Activated CD4-positive, alpha-beta T cell treated with anti-CD3 and anti-CD28 coated beads, Interleukin-2, amount 10 ng/mL, durations not matched to agents 24 days and 14 days (primary cell): ENCODE data around the gene METTL26. TPM values are rescaled to one million over a fixed set of nuclear protein-coding genes. Genes with fewer than 3 reads are reported as not detected.

ENCODE experiments used
- DNase-seq: peaks from one replicate; pipeline ENCODE4 v3.0.0; 2022
- H3K27ac Mint-ChIP-seq: one replicate; pipeline ENCODE4 v1.8.0; 2022; ENCODE audit warnings: mild to moderate bottlenecking, mixed read lengths
- H3K27me3 Mint-ChIP-seq: one replicate; pipeline ENCODE4 v1.8.0; 2022; ENCODE audit warnings: mixed read lengths
- H3K36me3 Mint-ChIP-seq: one replicate; pipeline ENCODE4 v1.8.0; 2022; ENCODE audit warnings: low read depth, mild to moderate bottlenecking, mixed read lengths
- H3K4me1 Mint-ChIP-seq: one replicate; pipeline ENCODE4 v1.8.0; 2021; ENCODE audit warnings: mixed read lengths
- H3K4me3 Mint-ChIP-seq: one replicate; pipeline ENCODE4 v1.8.0; 2022; ENCODE audit warnings: mild to moderate bottlenecking, moderate library complexity, mixed read lengths
- H3K9me3 Mint-ChIP-seq: one replicate; pipeline ENCODE4 v1.8.0; 2021; ENCODE audit warnings: mixed read lengths
- intact Hi-C: fragments of 100-400 bp; cut with micrococcal nuclease; formaldehyde crosslinking; loops from one replicate; pipeline ENCODE4 v1.15.1; 2023
- total RNA-seq: library from RNA; stranded (reverse); gene quantifications from 2 replicates; pipeline ENCODE4 v1.2.3, GENCODE V29; 2022

METTL26 gene
- total RNA-seq, 1 donor from 2014 or later, result 153 TPM

DNA sequence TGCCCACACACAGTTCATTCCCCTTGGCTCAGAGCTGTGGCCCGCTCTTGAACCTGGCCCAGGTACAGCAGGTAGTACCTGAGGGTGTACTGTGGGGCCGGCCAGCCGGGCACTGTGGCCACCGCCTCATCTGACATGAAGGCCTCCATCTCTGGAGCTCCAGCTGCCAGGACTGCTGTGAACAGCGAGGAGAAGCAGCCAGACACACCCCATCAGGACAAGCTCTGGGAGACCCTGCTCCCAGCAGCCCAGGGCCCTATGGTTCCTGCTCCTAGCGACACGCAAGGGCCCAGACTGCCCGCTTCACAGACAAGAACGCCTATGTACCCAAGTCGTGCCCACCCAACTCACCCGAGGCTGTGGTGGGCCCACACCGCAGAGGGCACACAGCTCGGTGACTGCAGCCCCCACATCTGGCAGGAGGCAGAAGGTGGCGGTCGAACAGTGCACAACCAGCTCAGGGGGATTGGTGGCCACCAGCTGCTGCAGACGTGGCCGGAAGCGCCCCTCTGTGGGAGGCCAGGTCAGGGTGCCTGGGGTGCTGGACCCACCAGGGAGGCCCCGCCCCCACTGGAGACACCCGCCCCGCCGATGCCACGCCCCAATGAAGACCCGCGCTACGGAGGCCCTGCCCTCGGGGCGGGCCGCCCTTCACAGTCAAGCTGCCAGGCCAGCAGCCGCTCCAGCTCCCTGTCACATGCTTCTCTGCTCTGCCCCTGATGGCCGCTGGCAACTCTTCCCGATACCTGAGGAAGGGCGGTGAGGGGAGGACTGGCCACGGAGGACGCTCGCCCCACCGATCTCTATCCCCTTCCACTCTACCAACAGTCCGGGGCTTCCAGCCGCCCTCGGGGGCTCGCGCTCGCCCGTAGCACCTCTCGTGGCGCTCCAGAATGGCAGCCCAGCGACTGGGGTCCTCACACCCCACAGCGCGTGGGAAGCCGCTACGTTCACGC is 43.0 kb upstream of the METTL26 start:
- Mint-ChIP-seq H3K36me3 (peaks cover 22% of the 10 kb centered on the region), H3K4me3 (peak overlapping the region; percentile 83), H3K27me3 (peaks cover 5% of the 10 kb centered on the region), H3K27ac (peak overlapping the region; percentile 75), H3K4me1 (peaks cover 16% of the 10 kb centered on the region), H3K9me3 (no peaks in the 10 kb centered on the region)
- intact Hi-C loops, result loop anchor here (1.0 kb wide), 1 partner anchor 11 kb away; the partner anchor contains the start of gene RHOT2
- peak; percentile 87 for DNase-seq

DNA sequence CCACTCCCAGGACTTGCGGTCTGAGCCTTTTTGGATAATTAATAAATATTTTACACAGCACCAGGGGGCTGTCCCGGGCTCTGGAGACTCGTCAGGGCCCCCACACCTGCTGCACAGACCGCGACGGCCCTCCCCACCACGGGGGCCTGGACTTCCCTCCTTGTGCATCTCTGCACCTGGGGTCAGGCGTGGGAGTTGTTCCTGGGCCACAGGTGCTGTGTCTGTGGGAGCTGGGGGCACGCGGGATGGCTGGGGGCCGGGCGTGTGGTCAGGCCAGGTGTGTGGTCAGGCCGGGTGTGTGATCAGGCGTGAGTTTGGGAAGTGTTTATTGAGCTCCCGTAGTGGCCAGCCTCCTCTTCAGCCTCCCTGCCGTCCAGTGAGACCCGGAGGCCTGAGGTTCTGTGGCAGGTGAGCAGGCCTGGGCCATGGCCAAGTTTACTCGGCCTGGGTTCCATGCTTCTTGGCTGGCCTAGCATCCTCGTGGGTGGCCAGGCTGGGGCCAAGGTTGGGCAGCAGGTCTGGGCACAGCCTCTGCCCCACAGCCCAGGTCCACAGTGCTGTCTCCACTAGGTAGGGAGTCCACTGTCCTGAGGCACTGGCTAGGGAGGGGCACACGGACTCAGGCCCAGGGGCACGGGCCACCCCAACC is 42.2 kb upstream of the METTL26 start:
- no peaks in the 10 kb centered on the region for H3K9me3 Mint-ChIP-seq
- H3K27ac Mint-ChIP-seq, result no peak overlapping the region
- H3K36me3 Mint-ChIP-seq, result peaks cover 25% of the 10 kb centered on the region
- H3K27me3 Mint-ChIP-seq, result peaks cover 5% of the 10 kb centered on the region
- DNase-seq, result no peak
- H3K4me3 Mint-ChIP-seq, result no peak overlapping the region
- intact Hi-C loops, result no loop called here
- H3K4me1 Mint-ChIP-seq, result peaks cover 16% of the 10 kb centered on the region

DNA sequence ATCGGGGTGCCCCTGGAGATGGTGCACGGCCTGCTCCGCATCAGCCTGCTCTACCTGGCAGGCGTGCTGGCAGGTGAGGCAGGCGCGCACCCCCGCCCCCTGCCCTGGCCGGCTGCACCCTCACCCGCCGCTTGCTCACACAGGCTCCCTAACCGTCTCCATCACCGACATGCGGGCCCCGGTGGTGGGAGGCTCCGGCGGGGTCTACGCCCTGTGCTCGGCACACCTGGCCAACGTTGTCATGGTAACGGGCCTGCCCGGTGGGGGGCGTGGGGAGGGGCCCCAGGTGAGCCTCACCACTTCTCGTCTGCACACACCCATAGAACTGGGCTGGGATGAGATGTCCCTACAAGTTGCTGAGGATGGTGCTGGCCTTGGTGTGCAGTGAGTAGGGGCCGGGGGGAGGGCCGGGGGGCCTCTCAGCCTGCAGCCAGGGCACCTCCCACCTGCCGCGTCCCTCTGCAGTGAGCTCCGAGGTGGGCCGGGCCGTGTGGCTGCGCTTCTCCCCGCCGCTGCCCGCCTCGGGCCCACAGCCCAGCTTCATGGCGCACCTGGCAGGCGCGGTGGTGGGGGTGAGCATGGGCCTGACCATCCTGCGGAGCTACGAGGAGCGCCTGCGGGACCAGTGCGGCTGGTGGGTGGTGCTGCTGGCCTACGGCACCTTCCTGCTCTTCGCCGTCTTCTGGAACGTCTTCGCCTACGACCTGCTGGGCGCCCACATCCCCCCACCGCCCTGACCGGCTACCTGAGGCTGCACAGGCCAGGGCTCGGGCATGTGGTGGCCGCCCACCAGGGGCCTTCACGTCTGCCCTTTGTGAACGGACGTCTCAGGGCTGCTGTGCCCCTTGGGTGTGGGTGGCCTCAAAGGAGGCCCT is 41.4 kb upstream of the METTL26 start:
- Mint-ChIP-seq H3K27me3 (peaks cover 5% of the 10 kb centered on the region), H3K36me3 (peaks cover 24% of the 10 kb centered on the region), H3K4me3 (no peak overlapping the region), H3K4me1 (peaks cover 14% of the 10 kb centered on the region), H3K9me3 (no peaks in the 10 kb centered on the region), H3K27ac (no peak overlapping the region)
- intact Hi-C loops, result no loop called here
- no peak for DNase-seq

DNA sequence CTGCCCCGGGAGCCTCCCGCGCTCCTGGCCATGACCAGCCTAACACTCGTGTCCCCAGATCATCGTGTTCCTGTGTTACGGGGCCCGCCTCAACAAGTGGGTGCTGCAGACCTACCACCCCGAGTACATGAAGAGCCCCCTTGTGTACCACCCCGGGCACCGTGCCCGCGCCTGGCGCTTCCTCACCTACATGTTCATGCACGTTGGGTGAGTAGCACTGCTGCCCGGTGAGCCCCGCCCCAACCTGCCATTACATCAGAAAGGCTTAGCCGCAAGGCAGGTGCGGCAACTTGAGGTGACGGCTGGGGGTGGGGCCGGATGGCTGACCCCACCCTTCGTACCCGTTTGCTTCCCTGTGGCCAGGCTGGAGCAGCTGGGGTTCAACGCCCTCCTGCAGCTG is 40.8 kb upstream of the METTL26 start:
- H3K4me3 Mint-ChIP-seq, result no peak overlapping the region
- no peaks in the 10 kb centered on the region for H3K9me3 Mint-ChIP-seq
- peaks cover 11% of the 10 kb centered on the region for H3K4me1 Mint-ChIP-seq
- H3K27me3 Mint-ChIP-seq, result peaks cover 5% of the 10 kb centered on the region
- no peak for DNase-seq
- intact Hi-C loops, result no loop called here
- H3K36me3 Mint-ChIP-seq, result peaks cover 19% of the 10 kb centered on the region
- no peak overlapping the region for H3K27ac Mint-ChIP-seq

DNA sequence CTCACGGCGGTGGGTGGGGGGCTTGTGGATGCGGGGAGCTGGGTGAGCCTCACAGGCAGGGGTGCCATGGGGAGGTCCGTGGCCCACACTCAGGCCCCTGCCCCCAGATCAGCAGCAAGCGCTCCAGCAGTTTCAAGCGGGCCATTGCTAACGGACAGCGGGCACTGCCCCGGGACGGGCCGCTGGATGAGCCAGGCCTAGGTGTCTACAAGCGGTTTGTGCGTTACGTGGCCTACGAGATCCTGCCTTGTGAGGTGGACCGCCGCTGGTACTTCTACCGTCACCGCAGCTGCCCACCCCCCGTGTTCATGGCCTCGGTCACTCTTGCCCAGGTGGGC is 40.4 kb upstream of the METTL26 start:
- peaks cover 5% of the 10 kb centered on the region for H3K27me3 Mint-ChIP-seq
- DNase-seq, result no peak
- H3K4me3 Mint-ChIP-seq, result no peak overlapping the region
- peaks cover 15% of the 10 kb centered on the region for H3K36me3 Mint-ChIP-seq
- intact Hi-C loops, result no loop called here
- H3K4me1 Mint-ChIP-seq, result peaks cover 9% of the 10 kb centered on the region
- H3K9me3 Mint-ChIP-seq, result no peaks in the 10 kb centered on the region
- no peak overlapping the region for H3K27ac Mint-ChIP-seq

DNA sequence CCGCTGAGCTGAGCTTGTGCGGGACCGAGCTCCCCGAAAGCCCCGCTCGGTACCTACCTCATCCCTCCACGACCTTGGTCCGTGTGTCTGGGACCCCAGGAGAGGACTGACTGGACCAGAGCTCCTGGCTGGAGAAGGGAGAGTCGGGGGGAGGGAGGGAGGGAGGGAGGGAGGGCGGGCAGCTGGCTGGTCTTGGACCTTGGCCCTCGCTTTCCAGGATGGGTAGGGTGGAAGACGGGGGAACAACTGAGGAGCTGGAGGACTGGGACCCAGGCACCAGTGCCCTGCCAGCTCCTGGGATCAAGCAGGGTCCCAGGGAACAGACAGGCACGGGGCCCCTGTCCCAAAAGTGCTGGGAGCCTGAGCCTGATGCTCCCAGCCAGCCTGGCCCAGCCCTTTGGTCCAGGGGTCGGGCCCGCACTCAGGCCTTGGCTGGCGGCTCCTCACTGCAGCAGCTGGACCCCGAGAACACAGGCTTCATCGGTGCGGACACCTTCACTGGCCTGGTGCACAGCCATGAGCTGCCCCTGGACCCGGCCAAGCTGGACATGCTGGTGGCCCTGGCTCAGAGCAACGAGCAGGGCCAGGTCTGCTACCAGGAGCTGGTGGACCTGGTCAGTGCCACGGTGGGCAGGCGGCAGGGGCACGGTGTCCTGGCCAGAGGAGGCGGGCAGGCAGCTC is 39.9 kb upstream of the METTL26 start:
- H3K4me1 Mint-ChIP-seq, result peaks cover 6% of the 10 kb centered on the region
- DNase-seq, result no peak
- H3K36me3 Mint-ChIP-seq, result peaks cover 13% of the 10 kb centered on the region
- no peak overlapping the region for H3K27ac Mint-ChIP-seq
- intact Hi-C loops, result no loop called here
- peaks cover 5% of the 10 kb centered on the region for H3K27me3 Mint-ChIP-seq
- H3K9me3 Mint-ChIP-seq, result no peaks in the 10 kb centered on the region
- H3K4me3 Mint-ChIP-seq, result no peak overlapping the region

DNA sequence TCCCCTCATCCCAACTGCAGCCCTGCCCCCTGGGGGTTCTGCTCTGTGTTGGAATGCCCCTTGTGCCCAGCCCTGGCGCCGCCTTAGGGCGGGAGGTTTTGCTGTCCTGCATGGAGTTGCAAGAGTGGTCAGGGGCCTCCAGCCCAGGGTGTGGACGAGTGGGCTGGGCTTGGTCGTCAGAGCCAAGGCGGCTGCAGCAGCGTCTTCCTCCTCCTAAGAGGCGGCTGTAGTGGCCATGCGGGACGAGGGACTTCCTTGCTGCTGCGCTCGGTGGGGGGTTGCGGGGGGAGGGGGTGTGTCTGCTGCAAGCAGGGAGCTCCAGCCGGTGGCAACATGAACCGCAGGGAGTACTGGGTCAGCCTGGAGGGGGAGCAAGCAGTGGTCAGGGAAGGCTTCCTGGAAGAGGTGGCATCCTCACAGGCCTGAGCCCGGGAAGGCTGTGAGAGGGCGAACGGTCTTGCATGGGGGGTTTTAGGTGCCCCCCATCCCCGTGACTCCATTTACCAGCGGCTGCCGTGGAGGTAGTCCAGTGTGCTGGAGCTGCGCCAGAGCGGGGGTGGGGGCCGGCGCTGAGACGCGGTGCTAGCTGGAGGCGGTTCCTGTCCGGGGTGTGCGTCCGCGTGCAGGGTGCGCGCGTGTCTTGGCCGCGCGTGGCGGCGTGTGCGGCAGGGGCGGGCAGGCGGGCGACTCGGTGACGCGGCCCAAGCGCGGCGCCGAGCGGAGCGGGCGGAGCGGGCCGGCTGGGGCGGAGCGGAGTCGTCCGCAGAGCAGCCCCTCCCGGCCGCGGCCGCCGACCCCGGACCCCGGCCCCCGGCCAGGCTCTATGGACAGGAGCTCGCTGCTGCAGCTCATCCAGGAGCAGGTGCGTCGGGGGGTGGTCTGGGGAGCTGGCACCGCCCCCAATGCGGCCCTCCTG is 39.1 kb upstream of the METTL26 start, which contains the start of gene RHBDL1:
Gene RHBDL1, plus strand, starts transcription at position 704 of the 916 bp plus-strand sequence. Its CDS starts 120 bp downstream, at position 824.
- Mint-ChIP-seq H3K27me3 (peaks cover 5% of the 10 kb centered on the region), H3K4me1 (peaks cover 5% of the 10 kb centered on the region), H3K27ac (no peak within 1 kb of the TSS), H3K36me3 (peaks cover 14% of the 10 kb centered on the region), H3K9me3 (no peaks in the 10 kb centered on the region), H3K4me3 (peak within 1 kb of the TSS; percentile 39)
- no peak for DNase-seq
- intact Hi-C loops, result no loop called here

DNA sequence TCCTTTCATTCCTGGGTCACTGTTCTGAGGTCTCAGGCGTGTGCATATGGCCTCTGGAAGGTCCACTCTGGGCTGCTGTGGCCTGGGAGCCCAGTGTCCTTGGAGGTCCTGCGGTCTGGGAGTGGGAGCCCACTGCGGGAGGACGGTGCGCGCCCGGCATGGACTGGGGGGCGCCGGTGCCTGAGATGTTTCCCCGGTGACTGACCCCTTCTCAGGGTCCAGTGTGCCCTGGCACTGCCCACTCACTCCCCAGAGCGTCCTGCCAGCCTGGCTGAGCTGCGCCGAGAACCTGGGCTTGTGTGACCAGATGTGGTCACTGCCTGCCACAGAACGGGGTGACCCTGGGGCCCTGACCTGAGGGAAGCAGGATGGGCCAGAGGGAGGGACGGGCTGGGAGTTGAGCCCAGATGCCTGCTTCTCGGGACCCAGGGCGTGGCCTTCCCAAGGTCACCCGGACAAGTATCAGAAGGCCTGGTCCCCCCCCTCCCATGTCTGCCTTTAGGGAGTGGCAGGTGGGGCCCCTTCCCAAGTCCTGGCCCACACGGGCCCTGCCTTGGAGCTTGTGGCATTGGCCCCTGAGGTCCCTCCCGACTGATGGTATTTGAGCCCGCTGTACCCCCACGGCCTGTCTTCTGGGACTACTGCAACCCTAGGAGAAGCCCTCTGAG is 38.2 kb upstream of the METTL26 start:
- H3K9me3 Mint-ChIP-seq, result no peaks in the 10 kb centered on the region
- H3K36me3 Mint-ChIP-seq, result peaks cover 17% of the 10 kb centered on the region
- H3K4me3 Mint-ChIP-seq, result no peak overlapping the region
- H3K27me3 Mint-ChIP-seq, result peaks cover 5% of the 10 kb centered on the region
- no peak overlapping the region for H3K27ac Mint-ChIP-seq
- no peak for DNase-seq
- peaks cover 5% of the 10 kb centered on the region for H3K4me1 Mint-ChIP-seq
- intact Hi-C loops, result no loop called here

DNA sequence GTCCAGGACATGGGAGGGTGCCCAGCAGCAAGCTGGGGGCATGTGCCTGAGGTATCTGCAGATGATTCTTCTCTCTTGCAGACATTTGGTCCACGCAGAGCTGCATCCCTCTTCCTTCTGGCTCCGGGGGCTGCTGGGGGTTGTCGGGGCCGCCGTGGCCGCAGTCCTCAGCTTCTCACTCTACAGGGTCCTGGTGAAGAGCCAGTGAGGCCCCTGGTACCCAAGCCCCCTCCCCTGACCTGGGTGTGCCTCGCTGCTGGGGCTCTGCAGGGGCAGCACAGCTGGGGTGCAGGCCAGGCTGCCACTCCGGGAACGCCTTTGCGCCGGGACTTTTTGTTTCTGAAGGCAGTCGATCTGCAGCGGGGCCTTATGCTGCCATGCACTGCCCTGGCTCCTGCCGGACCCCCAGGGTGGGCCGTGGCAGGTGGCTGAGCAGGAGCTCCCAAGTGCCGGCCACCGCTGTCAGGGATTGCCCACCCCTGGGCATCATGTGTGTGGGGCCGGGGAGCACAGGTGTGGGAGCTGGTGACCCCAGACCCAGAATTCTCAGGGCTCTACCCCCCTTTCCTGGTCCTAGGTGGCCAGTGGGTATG is 37.4 kb upstream of the METTL26 start:
- Mint-ChIP-seq H3K27me3 (peaks cover 5% of the 10 kb centered on the region), H3K27ac (no peak overlapping the region), H3K36me3 (peaks cover 19% of the 10 kb centered on the region), H3K9me3 (no peaks in the 10 kb centered on the region), H3K4me3 (no peak overlapping the region), H3K4me1 (peaks cover 3% of the 10 kb centered on the region)
- intact Hi-C loops, result no loop called here
- DNase-seq, result no peak

DNA sequence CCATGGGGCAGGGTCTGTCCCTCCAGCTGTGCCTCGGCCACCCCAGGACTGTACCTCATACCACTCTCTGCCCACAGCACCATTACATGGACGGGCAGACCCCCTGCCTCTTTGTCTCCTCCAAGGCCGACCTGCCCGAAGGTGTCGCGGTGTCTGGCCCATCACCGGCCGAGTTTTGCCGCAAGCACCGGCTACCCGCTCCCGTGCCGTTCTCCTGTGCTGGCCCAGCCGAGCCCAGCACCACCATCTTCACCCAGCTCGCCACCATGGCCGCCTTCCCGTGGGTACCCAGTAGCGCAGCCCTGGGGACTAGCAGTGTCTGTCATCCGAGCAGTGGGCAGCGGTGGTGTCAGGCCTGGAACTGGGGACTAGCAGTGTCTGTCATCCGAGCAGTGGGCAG is 36.7 kb upstream of the METTL26 start:
- peaks cover 21% of the 10 kb centered on the region for H3K36me3 Mint-ChIP-seq
- DNase-seq, result no peak
- H3K4me3 Mint-ChIP-seq, result no peak overlapping the region
- intact Hi-C loops, result no loop called here
- H3K27ac Mint-ChIP-seq, result no peak overlapping the region
- no peaks in the 10 kb centered on the region for H3K9me3 Mint-ChIP-seq
- peaks cover 3% of the 10 kb centered on the region for H3K4me1 Mint-ChIP-seq
- H3K27me3 Mint-ChIP-seq, result peaks cover 5% of the 10 kb centered on the region

DNA sequence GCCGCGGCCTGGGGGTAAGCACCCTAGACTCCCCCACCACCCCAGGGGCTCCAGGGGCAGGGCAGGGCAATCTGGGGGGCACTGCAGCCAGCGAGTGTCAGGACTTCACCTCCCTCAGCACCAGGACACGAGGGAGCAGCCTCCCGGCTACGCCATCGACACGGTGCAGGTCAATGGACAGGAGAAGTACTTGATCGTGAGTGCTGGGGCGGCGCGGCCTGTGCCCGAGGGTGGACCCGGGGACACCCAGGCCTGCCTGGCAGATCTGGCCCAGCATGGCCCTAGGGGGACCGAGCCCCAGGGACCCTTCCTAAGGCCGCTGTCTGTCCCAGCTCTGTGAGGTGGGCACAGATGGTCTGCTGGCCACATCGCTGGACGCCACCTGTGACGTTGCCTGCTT is 36.3 kb upstream of the METTL26 start:
- Mint-ChIP-seq H3K27me3 (peaks cover 5% of the 10 kb centered on the region), H3K4me3 (no peak overlapping the region), H3K4me1 (peaks cover 5% of the 10 kb centered on the region), H3K9me3 (no peaks in the 10 kb centered on the region), H3K36me3 (peaks cover 24% of the 10 kb centered on the region), H3K27ac (no peak overlapping the region)
- DNase-seq, result no peak
- intact Hi-C loops, result no loop called here
